Activated T-cell treated with anti-CD3 and anti-CD28 coated beads for 48 hours (primary cell): ENCODE results near the gene CEP41.
A peak's percentile ranks its signal among the peaks of the same experiment; 100 is the strongest.

Source experiments
- DNase-seq: peaks from one replicate; pipeline ENCODE4 v3.0.0-alpha.2; 2020; ENCODE audit warnings: low read depth

Gene CEP41

DNA sequence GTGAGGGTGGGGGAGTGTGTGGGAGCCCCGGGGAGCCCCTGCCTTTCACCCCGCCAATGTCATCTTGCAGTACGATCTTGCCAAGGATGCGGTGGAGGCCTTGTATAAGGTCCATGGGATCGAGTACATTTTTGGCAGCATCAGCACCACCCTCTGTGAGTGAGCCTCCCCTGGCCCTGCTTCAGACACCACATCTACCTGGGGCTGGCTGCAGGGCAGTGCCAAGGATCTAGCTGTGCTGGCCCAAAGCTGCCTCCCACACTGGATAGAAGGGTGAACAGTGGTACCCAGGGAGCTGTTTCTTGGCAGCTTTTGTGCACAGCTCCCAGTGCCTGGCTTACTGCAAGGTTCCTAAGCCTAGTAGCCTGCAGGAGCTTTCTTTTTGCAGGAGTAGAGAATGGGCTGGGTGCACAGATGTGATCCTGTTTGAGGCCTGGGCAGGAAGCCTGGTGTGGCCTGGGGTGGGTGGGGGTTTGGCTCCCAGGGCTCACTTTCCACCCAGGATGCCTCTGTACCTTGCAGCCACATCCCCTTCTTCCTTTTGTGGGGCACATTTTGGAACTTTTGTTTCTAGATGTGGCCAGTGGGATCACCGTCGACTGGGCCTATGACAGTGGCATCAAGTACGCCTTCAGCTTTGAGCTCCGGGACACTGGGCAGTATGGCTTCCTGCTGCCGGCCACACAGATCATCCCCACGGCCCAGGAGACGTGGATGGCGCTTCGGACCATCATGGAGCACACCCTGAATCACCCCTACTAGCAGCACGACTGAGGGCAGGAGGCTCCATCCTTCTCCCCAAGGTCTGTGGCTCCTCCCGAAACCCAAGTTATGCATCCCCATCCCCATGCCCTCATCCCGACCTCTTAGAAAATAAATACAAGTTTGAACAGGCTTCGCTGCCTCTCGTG, 72.7 kb downstream of the CEP41 start:
- DNase-seq, result no peak

DNA sequence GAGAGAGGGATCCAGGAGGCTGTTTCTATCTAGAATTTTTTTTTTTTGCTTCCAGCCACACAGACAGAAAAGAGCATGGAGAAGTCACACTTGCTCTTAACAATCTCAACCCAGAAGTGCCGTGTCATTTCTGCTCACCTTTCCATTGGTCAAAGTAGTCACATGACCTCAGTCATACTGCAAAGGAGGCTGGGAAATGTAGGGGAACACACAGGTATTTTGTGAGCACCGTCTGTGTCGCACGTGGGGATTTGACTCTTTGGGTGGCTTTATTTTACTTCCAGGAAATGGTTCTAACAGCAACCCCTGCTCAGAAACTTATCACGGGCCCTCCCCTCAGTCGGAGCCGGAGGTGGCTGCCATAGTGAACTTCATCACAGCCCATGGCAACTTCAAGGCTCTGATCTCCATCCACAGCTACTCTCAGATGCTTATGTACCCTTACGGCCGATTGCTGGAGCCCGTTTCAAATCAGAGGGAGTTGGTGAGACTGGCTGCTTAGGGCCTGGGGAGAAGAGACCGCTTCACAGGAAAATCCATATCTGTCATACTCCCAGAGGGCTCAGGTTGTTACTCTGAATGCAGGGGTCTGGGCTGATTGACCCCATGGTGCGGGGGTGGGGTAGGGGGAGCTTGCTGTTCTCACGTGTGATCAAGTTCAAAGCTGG, 73.6 kb downstream of the CEP41 start:
- DNase-seq, result no peak

DNA sequence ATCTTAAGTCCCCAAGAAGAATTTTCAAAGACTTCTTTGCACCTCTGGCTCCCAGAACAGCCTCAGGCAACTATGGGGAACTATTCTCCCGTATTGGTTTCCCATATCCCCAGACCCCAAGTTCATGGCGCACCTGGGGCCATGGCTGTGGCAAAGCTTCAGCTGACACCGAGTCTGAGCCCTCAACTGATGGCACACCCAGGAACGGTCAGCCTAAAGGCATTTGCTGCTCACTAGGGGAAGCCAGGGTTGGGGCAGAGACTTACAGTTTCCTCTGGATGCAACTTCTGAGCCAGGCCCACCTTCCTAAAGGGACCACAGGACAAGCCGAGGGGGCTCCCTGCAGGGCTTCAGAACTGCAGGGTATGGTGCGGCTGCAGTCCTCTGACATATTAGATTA, 74.3 kb downstream of the CEP41 start:
- no peak for DNase-seq

DNA sequence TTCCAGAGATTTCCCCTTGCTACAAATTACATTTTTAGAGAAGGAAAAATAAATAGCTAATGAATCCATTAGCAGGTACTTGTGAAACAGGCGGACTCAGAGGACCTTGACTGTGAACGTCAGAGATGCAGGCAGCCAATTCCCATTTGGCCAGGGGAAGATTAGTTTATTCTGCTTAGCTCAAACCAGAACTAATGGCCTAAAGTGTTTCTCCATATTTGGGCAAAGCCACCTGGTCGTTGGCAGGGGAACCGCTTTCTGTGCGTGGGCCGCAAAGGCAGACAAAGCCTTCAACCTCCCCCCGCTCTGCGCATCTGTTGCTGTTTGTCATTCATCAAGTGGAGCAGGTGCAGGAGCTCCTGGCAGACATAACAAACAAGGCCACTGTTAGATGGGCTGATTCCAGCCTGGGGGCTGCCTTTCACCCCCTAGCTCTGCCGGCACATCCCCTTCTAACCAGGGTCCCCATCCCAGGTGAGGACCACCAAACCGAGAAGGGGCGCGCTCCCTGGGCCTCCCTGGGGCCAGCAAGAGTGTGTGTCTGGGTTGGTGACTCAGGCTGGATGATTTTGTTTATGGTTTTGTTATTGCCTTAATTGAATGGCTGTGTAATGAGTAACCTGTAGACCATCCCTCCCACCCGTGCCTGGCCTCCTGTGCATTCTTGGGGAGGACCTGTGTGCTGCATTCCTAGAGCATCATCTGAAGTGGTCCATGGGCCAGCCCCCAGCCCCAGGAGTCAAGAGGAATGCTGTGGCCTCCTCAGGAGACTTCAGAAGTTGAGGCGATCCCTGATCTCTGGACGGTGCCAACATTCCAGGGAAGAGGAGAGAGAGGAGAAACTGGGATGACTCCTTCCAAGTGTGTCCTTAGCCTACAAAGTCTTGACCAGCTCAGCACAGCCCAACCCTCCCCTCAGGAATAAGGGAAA, 75.0 kb downstream of the CEP41 start:
- DNase-seq, result no peak

DNA sequence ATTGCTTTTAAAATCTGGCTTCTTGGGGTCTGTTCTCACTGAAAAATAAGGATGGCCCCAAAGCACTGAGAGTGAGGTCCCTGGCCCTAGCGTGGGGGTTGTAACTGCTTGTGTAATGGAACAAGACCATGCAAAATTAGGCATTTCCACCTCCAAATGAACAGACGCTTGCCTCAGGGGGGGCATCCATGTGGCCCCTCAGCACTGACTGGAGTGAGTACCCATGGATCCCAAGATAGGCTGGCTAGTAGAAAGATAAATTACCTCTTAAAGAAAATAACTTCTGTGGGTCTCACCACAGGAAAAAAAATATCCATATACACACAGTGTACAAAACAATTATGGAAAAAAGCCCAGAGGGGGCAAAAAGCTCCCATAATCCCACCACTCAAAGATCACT, 75.7 kb downstream of the CEP41 start:
- DNase-seq, result no peak

DNA sequence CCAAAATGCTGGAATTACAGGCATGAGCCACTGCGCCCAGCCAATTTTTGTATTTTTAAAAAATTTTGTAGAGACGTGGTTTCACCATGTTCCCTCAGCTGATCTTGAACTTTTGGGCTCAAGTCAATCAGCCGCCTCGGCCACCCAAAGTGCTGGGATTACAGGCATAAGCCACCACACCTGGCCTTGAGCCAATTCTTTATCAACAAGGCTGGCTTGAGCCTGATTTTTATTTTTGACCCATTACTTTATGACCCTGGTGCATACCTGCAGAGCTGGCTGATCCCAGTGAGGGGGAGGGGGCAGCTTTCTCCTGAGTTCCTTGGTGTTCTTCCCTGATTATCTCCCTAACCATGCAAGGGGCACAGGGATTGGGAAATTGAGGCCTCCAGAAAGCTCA, 76.4 kb downstream of the CEP41 start:
- no peak for DNase-seq

DNA sequence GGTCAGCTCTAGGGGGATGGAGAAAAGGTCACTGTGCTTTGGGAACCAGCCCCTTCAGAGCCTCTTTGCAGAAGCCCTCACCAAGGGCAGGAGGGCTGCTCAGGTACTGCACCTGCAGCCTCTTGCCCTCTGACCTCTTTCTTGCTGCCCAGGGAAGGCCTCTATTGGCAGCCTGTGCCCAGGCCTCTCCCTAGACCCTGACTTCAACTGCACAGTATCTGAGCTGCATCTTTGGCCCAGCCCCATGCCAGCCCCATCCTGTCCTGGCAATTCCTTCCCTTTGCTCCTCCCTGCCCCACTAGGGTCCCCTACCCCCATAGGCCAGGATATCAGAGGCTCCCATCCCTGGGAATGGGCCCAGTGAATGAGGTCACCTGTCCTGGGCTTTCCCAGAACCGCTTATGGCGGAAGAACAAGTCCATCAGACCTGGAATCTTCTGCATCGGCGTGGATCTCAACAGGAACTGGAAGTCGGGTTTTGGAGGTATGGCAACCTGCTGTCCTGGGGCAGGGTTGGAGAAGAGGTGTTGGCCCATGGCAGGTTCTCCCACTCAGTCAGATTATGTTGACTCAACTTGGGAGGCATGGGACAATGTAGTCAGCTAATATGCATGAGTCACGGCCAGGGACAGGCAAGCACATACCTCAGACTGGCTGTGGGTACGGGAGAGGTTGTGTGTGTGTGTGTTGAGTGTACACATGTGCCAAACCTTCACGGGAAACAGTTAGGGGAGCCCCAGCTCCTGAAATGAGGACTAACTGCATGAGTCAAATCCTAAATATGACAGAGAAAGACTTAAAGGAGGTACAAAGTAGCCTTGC, 77.6 kb downstream of the CEP41 start:
- peak; percentile 58 for DNase-seq

DNA sequence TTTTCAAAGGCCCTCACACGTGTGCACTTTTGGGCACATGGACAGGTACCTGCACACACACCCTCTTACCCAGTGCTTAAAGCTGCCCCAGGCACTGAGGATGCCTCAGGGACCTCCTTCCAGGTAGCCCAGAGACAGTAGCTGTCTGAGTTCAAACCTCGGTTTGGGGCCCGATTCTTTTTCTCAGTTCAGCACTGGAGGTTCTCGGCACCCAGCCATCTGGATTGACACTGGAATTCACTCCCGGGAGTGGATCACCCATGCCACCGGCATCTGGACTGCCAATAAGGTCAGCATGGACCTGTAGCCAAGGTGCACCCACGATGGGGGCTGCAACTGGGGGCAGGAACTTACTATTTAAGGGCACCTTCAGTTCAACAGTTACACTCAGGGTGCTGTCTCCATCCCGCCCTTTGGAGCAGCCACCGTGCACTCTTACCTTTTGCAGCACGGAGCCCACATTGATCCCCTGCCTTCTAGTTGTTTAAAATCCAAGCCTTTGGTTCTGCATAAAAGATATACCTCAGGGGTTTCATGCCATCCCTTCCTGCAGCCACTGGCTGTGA, 78.5 kb downstream of the CEP41 start:
- DNase-seq, result no peak

DNA sequence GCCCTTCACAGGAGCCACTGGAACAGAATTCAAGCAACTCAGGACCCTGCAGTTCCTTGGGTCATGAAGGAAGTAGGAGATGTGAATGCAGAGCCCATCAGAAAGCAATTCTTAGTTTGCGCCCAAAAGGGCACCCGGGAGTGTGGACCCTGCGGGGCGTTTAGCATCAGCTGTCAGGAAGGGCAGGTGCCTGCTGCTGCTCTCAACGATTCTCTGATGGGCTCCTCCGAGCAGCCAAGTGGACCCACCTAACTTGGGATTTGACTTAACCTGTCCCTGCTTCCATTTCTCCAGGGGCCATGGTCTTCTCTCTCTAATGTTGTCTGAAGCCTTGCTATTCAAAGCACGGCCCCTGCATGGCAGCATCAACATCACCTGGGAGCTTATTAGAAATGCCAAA, 79.1 kb downstream of the CEP41 start:
- no peak for DNase-seq

DNA sequence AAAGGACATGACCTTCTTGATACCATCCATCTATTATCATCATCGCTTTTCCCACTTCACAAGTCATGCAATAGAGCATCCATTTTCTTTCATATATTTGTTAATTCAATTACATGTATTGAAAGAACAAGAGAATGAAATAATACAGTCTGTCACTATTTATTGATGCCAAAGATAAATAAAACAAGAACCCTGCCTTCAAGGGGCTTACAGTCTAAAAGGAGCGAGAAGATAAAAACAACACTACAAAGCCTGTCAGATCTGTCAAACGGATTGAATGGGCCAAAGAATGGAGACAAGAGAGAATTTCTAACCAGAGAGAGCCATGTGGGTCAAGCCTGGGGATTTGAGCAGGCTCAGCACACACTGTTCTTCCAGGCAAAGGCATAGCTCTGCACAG, 80.3 kb downstream of the CEP41 start:
- no peak for DNase-seq

DNA sequence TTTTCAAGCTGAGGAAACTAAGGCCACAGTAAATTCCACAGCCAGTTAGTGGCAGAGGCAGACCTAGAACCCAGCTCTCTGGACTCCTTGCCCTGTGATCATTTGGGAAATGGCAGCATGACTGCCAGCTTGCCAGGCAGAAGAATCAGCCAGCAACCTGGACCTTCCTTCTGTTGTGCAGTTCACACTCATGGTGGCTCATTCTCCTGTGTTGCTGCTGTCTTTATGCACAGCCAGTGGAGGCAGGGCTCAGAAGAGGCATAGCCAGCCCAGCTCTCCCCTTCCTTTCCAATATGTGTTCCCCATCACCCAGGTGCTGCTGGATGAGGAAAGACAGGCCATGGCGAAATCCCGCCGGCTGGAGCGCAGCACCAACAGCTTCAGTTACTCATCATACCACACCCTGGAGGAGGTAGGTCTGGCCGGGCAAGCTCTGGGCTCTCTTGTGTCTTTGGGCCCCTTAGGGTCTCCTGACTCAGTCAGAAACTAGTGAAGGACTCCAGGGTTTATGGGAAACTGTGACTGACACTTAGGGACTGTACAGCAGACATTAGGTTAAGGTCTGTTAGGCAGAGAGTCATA, 81.4 kb downstream of the CEP41 start:
- DNase-seq, result no peak

DNA sequence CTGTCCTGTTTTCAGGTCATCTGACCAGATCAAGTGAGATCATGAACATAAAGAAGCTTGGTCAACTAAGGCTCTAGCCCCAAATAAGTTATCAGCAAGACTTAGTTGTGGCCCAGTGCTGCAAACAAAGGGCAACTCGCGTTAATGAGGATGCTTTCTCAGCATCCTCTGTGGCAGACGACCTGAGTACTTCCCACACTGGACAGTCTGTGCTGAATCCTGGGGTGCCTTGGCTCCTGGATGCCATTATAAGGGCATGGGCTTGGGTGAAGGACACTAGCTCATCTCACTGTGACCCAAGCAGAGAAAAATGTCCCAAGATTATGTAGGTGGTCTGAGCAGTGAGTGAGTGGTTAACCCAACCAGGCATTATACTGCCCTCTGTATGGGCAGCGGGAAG, 82.3 kb downstream of the CEP41 start:
- no peak for DNase-seq

DNA sequence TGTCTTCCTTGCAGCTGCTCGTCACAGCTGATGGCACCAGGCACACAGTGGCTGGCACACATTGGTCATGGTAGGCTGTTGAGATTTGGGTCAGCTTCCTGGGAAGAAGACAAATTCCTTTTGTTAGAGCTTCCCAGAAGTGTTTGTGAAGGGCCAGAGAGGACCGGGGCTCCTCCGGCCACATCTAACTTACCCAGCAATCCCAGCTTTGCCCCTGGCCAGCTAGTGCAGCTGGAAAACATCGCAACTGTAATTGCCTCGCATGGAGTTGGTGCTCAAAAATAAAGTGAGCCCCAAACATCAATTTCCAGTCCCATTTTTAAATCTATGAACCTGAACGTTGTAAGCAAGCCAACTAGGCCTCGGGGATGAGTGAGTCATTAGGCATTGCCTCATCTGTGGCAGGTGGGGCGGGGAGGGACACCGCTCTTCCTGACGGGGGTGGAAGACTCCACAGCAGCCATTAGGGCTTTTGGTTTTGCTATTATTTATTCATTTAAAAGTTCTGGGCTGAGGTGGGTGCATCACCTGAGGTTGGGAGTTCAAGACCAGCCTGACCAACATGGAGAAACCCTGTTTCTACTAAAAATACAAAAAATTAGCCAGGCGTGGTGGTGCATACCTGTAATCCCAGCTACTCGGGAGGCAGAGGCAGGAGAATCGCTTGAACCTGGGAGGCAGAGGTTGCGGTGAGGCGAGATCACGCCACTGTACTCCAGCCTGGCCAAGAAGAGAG, 83.8 kb downstream of the CEP41 start:
- no peak for DNase-seq

DNA sequence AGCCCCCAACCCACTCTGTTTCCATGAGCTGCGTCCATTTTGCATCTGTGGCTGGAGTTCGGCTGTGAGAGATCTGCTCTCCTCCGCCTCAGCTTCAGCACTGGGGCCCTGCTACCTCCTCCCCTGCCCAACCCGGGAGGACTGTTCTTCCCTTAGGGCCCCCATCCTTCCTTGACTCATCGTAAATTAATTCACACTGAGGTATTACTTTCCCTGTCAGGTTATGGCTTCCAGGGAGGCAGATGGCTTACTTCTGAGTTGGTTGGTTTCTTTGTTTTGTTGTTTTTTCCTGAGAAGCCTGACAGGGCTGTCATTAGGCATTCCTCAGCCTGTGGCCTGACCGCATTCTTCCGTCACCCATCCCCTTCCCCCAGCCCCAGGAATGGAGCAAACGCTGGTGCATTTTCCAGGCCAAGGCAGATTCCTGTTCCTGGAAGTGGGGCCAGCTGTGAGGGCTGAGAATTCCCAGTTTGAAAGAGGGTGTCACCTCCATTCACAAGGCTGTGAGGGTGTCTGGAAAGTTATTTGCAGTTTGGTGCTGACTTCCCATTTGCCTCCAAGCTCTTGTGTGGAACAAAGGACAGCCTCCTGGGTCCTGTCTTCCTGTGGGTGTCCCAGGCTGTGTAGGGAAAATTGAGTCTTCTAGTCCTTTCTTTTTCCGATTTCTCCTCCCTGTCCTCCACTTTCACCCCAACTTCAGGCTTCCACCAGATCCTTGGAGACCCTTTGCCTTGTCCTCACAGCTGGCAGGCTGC, 84.5 kb downstream of the CEP41 start:
- DNase-seq, result no peak

DNA sequence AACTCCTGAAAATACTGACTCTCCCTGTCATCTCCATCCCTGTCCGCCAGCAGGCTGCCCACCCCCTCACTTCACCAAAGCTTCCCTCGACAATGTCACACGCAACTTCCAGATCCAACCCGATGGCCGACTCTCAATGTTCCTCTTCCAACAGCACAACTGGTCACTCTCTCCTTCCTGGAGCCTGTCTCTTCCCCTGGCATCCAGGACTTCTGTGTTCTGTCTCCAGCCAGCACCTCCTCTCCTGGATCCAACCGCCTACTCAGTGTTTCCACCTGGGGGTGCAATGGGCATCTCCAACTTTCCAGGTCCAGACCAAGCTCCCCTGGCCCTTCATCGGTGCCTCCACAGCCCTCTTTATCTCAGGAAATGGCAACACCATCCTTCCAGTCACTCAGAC, 87.6 kb downstream of the CEP41 start:
- no peak for DNase-seq

DNA sequence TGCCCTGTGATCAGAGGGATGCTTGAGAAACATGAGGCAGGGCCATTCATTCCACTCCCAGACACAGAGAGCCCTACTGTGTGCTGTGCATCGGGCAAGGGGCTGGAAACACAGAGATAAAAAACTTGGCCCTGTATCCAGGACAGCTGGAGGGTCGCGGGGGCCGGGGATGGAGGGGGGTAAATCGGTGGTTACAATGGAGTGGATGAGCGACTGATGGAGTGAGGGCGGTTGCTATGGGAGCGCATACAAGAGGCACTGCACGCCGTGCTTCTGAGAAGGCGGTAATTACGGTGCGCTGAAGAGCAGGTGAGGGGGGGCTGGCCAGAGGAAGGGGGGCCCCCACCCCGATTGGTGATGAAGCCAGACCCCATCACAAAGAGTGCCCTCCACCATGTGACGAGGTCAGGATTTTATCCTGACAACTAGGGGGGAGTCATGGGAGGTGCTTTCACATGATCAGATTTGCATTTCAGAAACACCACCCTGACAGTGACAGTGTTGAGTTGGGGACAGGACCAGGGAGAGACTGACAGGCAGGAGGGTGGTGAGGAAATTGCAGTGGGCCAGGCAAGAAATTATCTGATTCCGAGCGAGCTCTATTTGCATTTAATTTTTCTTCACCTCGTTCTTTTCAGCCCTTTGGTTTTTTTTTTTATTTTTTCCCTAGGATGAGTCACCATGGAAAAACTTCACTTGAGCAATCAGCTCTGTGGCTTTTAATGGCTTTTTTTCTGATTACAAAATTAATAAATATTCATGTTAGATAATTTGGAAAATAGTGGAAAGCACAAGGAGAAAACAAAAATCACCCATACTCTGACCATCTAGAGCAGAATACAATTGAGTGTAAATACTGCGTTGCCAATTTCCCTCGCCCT, 88.4 kb downstream of the CEP41 start:
- DNase-seq, result no peak

DNA sequence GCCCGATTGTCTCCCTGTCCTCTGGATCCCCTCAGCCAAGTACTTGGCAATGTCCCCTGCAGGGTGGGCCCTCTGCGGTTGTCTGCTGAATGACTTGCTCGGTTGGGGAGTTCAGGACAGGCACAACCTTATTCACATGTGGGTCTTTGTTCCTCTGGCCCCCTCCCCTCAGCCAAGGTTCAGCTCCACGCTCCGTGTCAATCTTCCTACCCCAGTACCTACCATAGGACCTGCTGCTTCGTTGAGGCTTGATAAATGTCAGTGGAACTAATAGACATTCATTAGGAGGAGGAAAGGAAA, 89.1 kb downstream of the CEP41 start:
- DNase-seq, result no peak

DNA sequence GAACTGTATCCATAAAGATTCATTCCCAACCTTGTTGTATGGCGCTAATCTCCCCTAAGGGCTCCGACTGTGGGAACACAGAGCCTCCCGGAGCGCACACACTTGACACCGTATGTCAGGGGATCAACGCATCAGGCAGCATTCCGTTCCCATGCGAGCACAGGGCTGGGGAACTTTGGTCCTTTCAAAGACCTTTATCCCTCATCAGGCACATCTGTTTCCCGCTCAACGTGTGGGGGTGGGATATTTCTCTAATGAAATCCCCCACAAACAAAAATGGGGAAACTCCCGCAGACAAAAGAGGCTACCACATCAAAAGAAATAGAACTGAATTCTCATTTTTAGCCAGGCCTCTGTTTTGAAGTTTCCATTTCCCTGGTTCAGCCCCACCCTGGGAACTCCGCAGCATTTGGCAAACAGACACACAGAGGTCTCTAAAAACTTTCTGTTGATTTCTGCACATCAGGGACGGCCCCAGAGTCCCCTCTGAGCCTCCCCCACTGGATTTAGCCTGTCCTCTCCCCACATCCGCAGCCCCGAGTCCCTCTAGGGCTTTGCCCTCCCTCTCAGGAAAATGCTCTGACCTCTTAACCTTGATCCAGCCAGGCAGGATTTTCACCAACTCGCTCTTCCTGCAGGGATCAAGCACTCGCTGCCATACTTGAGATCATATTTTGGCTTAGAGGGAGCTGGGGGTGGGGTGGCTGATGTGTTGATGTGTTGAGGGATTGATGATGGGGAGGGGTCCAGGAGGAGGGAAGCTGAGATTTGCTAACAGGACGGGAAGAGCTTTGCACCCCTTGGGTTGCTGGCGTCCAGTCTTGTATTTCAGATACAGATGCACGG, 89.6 kb downstream of the CEP41 start:
- no peak for DNase-seq
